Naive thymus-derived CD8-positive, alpha-beta T cell (primary cell): ENCODE results near the gene CHRNB2. TPM values are rescaled to one million over a fixed set of nuclear protein-coding genes. Genes with fewer than 3 reads are reported as not detected.

Experiments
- ATAC-seq, 2 donors: fragments of 150-1000 bp; cut with Tn5 transposase in 1 of 2; sonication (Bioruptor Pico), chemical (Tn5 transposase) in 1 of 2; 1 replicate in 1 of 2; 2 replicates in 1 of 2; pipeline ENCODE4 v1.10.0; 2021; ENCODE audit warnings: mild to moderate bottlenecking in 2 of 2, moderate library complexity in 2 of 2
- POLR2A ChIA-PET: fragments of 350-600 bp; sonication (Branson Sonifier 250); formaldehyde crosslinking; loops from one replicate; lab custom pipeline; 2021; ENCODE audit warnings: antibody characterized with exemption; lab: Charles Lee
- DNase-seq, 10 donors: peaks; one replicate each; pipeline versions ENCODE4 v3.0.0 to v3.0.0-alpha.2; 2020 to 2022
- H3K27ac Mint-ChIP-seq, 10 donors: one replicate each; pipeline ENCODE4 v1.8.0; 2020 to 2022; ENCODE audit warnings: mild to moderate bottlenecking in 10 of 10, mixed read lengths in 10 of 10, moderate library complexity in 4 of 10, inconsistent platforms in 1 of 10
- H3K27me3 Mint-ChIP-seq, 5 donors: one replicate each; pipeline ENCODE4 v1.8.0; 2021 to 2022; ENCODE audit warnings: mixed read lengths in 5 of 5
- H3K36me3 Mint-ChIP-seq, 3 donors: one replicate each; pipeline ENCODE4 v1.8.0; 2020 to 2022; ENCODE audit warnings: mixed read lengths in 3 of 3, mild to moderate bottlenecking in 2 of 3, inconsistent platforms in 1 of 3
- H3K4me1 Mint-ChIP-seq, 4 donors: one replicate each; pipeline ENCODE4 v1.8.0; 2021 to 2022; ENCODE audit warnings: mixed read lengths in 4 of 4
- H3K4me3 Mint-ChIP-seq, 10 donors: one replicate each; pipeline ENCODE4 v1.8.0; 2020 to 2022; ENCODE audit warnings: mild to moderate bottlenecking in 10 of 10, mixed read lengths in 10 of 10, moderate library complexity in 6 of 10, inconsistent platforms in 1 of 10
- H3K9me3 Mint-ChIP-seq, 9 donors: one replicate each; pipeline ENCODE4 v1.8.0; 2020 to 2022; ENCODE audit warnings: mixed read lengths in 9 of 9, mild to moderate bottlenecking in 3 of 9, inconsistent platforms in 1 of 9, moderate library complexity in 1 of 9
- polyA plus RNA-seq, 3 donors: library from polyadenylated mRNA; unstranded; fragments of 300-500 nt; fragmentation: Illumina TruSeq; gene quantifications; one replicate each; pipeline ENCODE4 v1.2.3, GENCODE V29; 2021
- total RNA-seq, 8 experiments: library from RNA in 2 of 8; stranded (reverse) in 2 of 8; gene quantifications; one replicate each; pipeline ENCODE4 v1.2.3 and lab custom pipeline; 2021 to 2026

The CHRNB2 gene
- total and polyA plus RNA-seq, 5 experiments from 2014 or later: 0.03 TPM; not detected in 4

DNA sequence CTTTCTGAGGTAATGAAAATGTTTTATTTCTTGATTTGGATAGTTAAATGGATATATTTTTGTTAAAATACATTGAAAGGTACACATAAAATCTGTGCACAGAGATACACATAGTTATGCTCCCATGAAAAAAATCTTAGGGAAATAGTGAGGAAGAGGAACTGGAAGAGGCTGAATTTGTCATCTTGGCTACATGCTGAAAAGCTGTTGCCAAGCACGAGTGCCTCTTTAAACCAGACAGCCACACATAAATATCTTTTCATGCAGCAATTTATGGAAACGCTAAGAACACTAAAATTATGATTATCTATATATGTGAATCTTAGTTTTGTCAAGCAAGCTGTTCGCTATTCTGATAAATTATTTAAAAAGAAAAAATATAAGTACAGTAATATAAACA, 53.2 kb downstream of the CHRNB2 start:
- no peak for DNase-seq
- no peak for ATAC-seq
- Mint-ChIP-seq H3K27ac (peak overlapping the region in 2 of 10 donors; percentile 31 to 53), H3K4me3 (peak overlapping the region in 1 of 10 donors; percentile 11), H3K27me3 (no peaks in the 10 kb centered on the region), H3K36me3 (peaks cover 0 to 49% (median 0%) of the 10 kb centered on the region in 3 donors), H3K4me1 (peaks cover 18 to 71% (median 65%) of the 10 kb centered on the region in 4 donors), H3K9me3 (no peaks in the 10 kb centered on the region)
- POLR2A ChIA-PET: interaction anchor here (0.5 to 1.0 kb wide), 2 partner anchors 12 to 1739 kb away, joined by 3 read pairs; no protein-coding TSS in a partner anchor

DNA sequence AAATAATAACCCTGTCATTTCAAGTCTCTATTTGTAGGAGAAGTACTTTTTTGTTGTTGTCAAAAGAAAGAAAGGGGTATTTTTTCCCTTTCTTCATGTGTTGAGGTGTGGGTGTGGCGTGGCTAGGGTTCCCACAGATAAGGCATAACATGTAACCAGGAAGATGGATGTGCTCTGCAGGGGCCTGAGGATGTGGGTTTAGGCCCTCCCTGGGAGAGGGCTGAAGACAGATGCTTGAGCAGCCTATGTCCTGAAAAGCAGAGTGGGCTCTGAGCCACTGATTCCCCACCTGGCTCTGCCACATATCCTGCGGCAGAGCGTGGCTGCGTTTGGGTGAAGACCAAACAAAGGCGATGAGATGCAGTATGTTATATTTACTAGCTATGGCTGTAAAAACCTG, 54.3 kb downstream of the CHRNB2 start:
- POLR2A ChIA-PET: no interaction called here
- no peaks in the 10 kb centered on the region for H3K9me3 Mint-ChIP-seq

DNA sequence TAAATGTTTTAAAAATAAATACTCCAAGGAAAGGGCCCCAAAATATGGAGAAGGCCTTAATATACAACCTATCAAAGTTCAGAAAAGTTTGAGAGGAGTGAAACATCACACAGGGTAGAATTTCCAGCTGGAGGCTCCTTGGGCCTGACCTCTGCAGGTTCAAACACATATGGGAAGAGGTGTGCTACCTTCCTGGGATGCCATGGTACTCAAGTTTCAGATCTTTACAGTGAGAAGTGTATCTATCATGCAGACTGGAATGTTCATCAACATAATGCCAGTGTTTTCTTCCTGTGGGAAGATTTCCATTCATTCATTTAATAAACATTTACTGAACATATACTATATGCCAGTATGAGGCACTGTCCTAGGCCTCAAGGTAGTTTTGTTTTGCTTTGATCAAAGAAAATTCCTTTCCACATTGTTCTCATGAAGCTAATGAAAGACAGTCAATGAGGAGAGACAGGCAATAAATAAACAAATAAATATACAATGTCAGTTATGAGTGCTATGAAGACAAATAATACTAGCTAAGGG, 55.0 kb downstream of the CHRNB2 start:
- no peak for DNase-seq

More for the DNA sequence above, 54.3 kb downstream of the CHRNB2 start:
- H3K27me3 Mint-ChIP-seq: no peaks in the 10 kb centered on the region
- no peak for DNase-seq
- peak; percentile 32 to 44 for ATAC-seq
- H3K4me1 Mint-ChIP-seq: peaks cover 18 to 71% (median 64%) of the 10 kb centered on the region in 4 donors
- H3K27ac Mint-ChIP-seq: peak overlapping the region; percentile 56 to 87 (median 78)
- H3K4me3 Mint-ChIP-seq: peak overlapping the region in 4 of 10 donors; percentile 3 to 45 (median 29)
- peaks cover 0 to 43% (median 0%) of the 10 kb centered on the region in 3 donors for H3K36me3 Mint-ChIP-seq

DNA sequence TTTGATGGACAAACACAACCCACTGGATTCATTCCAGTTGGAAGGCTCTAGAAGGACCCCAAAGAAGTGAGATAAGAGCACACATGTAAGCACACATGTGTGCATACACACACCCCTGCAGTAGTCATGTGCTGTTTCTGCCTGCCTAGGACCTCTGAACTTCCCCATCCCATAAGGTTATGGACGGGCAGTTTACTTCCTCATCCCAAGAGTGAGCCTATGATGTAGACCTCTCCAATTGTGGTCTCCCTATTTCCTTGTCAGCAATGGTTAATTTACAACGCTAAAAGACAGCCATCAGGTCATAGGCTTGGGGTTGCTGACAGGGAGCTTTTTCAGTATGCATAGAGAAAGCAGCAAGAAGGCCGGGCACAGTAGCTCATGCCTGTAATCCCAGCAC, 55.8 kb downstream of the CHRNB2 start:
- H3K4me3 Mint-ChIP-seq: peak overlapping the region in 2 of 10 donors; percentile 5 to 8
- POLR2A ChIA-PET: interaction anchor here (0.7 kb wide), 1 partner anchor 15 kb away, joined by 9 read pairs; the partner anchor contains the start of gene ADAR
- H3K9me3 Mint-ChIP-seq: no peaks in the 10 kb centered on the region
- no peaks in the 10 kb centered on the region for H3K27me3 Mint-ChIP-seq
- ATAC-seq (no peak), DNase-seq (no peak)
- H3K36me3 Mint-ChIP-seq: peaks cover 0 to 42% (median 0%) of the 10 kb centered on the region in 3 donors
- peaks cover 21 to 71% (median 68%) of the 10 kb centered on the region in 4 donors for H3K4me1 Mint-ChIP-seq
- peak overlapping the region in 4 of 10 donors; percentile 25 to 55 (median 28) for H3K27ac Mint-ChIP-seq

More for the DNA sequence above, 55.0 kb downstream of the CHRNB2 start:
- Mint-ChIP-seq H3K27me3 (no peaks in the 10 kb centered on the region), H3K36me3 (peaks cover 0 to 43% (median 0%) of the 10 kb centered on the region in 3 donors), H3K4me3 (no peak overlapping the region), H3K27ac (peak overlapping the region in 8 of 10 donors; percentile 17 to 84 (median 66)), H3K9me3 (no peaks in the 10 kb centered on the region), H3K4me1 (peaks cover 20 to 69% (median 67%) of the 10 kb centered on the region in 4 donors)
- POLR2A ChIA-PET: interaction anchor here (0.7 kb wide), 1 partner anchor 14 kb away, joined by 9 read pairs; the partner anchor contains the start of gene ADAR
- ATAC-seq: no peak

DNA sequence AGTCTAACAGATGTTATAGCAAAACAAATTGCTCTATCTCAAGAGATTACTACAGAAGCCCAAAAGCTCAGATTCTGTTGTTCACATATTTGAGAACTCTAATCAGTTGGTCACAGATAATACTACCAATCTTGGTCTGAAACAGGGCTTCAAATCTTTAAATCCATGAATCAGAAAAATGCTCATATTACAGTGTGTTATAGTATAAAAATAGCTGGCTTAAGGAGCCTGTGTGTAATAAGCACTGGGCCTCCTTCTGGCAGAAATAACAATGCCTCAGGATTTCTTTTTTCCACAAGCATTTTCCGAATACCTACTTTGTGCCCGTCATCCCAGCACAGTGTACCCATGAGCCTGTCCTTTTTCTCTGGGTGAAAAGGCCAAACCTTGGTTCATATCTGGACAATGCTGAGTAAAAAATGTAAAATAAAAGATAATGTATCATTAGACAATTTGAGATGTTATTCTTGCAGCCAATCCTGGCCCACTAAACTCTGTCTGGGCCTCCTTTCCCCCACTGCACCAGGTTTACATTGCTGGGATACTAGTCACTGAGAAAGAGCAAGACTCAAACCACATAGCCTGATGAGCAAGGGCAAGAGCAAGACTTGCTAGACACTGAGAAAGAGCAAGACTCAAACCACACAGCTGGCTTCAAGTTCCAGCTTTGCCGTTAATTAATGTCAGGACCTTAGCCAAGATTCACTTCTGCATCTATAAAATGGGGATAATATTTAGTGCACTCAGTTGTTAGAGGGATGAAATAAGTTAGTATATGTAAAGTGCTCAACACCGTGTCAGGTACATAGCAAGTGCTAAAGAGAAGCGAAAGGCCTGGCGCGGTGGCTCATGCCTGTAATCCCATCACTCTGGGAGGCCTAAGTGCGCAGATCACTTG, 57.4 kb downstream of the CHRNB2 start:
- no peak for ATAC-seq
- Mint-ChIP-seq H3K9me3 (peaks cover 0 to 12% (median 6%) of the 10 kb centered on the region in 9 donors), H3K4me3 (peak overlapping the region in 6 of 10 donors; percentile 5 to 55 (median 39)), H3K27me3 (no peaks in the 10 kb centered on the region), H3K36me3 (peaks cover 10 to 31% (median 13%) of the 10 kb centered on the region in 3 donors), H3K27ac (peak overlapping the region in 8 of 10 donors; percentile 19 to 86 (median 44)), H3K4me1 (peaks cover 23 to 66% (median 62%) of the 10 kb centered on the region in 4 donors)
- POLR2A ChIA-PET: interaction anchor here (5.5 kb wide), 1 partner anchor 17 kb away, joined by 63 read pairs; the partner anchor contains the start of gene ADAR
- DNase-seq: no peak

DNA sequence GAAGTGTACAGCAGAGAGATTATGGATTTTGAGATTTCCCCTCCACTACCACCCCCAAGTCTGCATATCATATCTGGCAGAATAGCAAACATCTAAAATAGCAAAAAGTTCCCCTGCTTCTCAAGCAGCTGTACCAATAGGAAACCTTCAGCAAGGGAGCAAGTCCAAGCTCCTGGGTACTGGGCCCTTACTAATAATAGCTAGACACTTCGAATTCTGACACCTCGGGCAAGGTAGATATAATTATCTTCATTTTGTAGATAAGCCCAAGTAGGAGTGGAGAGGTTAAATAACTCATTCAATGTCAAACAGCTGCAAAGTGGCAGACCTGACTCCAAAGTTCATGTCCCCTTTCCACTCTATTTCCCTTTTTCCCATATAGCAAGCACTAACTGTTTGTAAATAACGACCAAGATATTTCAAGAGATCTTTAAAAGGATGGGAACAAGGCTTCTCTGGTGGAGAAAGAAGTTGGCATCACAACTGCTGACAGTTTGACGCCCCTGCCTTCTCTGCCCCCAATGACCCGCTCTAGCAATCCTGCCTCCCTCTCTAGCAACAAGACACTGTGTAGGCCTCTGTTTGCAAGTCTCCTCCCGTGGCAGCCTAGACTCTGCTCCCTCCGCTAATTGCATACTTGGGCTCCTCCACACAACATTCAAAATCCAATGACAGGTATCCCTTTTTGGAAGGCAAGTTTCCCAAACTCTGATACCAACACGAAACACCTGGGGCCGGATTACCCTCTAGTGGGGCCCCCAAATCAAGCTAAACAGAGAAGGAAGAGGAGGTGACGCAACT, 59.1 kb downstream of the CHRNB2 start:
- H3K4me3 Mint-ChIP-seq: peak overlapping the region; percentile 84 to 100 (median 98)
- peak overlapping the region; percentile 92 to 100 (median 100) for H3K27ac Mint-ChIP-seq
- DNase-seq: peak in 3 of 10 donors; percentile 34 to 67 (median 50)
- peaks cover 11 to 27% (median 19%) of the 10 kb centered on the region in 3 donors for H3K36me3 Mint-ChIP-seq
- peak; percentile 25 to 39 for ATAC-seq
- peaks cover 0 to 17% (median 9%) of the 10 kb centered on the region in 9 donors for H3K9me3 Mint-ChIP-seq
- peaks cover 0 to 4% (median 1%) of the 10 kb centered on the region in 5 donors for H3K27me3 Mint-ChIP-seq
- POLR2A ChIA-PET: interaction anchor here (0.6 to 5.5 kb wide), 7 partner anchors 11 to 993 kb away, joined by 3 to 63 read pairs (median 3); partner anchors contain the start of genes ADAR and CHTOP
- peaks cover 22 to 57% (median 55%) of the 10 kb centered on the region in 4 donors for H3K4me1 Mint-ChIP-seq

DNA sequence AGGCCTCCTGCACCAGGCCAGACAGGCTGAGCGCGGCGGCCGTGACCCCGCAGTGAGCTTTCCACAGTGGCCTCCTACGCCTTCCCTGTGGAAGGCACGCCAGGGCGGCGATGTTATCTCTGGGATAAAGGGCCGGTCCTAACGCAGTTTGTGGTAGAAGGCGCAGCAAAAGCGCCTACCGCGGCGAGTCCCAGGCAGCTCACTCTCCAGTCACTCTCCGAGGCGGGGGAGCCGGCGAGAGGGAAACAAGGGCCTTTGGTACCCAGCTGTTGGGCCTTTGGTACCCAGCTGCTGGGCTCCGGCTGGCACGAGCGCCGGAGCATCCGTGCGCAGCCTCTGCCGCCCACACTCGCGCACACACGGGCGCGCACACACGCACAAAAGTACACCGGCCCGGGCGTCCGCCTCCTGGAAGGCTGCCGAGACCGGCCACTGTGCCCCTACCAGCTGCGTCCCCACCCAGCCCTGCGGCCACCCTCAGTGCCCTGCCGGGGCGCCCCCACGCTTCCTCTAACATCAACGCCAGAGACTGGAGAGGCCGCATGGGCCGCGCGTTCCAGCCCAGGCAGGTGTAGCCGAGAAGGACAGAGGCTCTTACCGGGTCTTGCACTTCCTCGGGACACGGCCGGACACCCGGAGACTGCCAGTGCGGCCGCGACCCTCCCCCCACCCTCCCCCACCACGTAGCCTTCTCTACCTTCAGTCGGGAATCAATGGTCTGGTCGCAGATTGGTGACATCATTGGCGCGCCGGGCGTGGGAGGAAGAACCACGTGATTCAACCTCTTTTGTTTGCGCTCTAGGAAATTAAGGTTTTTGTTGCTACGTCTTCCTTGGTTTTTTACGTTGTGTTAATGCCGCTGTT, 59.9 kb downstream of the CHRNB2 start:
- peaks cover 0 to 17% (median 9%) of the 10 kb centered on the region in 9 donors for H3K9me3 Mint-ChIP-seq

DNA sequence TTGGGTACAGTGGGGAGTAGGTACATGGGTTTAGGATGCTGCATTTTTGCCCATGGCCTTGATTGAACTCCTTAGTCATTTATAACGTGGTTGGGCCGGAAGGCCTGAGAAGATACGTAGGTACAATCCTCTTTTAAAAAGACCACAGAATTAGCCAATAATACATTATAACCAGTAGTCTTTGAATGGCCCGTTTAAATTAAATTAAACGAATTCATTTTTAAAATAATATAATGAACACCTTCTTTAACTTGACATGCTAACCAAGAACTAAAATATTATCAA, 60.5 kb downstream of the CHRNB2 start:
- peaks cover 11 to 20% (median 19%) of the 10 kb centered on the region in 3 donors for H3K36me3 Mint-ChIP-seq
- peak overlapping the region; percentile 92 to 100 (median 100) for H3K27ac Mint-ChIP-seq
- DNase-seq (no peak), ATAC-seq (no peak)
- H3K9me3 Mint-ChIP-seq: peaks cover 0 to 17% (median 9%) of the 10 kb centered on the region in 9 donors
- H3K27me3 Mint-ChIP-seq: peaks cover 0 to 9% (median 3%) of the 10 kb centered on the region in 5 donors
- H3K4me1 Mint-ChIP-seq: peaks cover 14 to 43% (median 41%) of the 10 kb centered on the region in 4 donors
- POLR2A ChIA-PET: interaction anchor here (0.6 to 5.5 kb wide), 7 partner anchors 9 to 661 kb away, joined by 3 to 63 read pairs (median 3); partner anchors contain the start of gene ADAR
- H3K4me3 Mint-ChIP-seq: peak overlapping the region; percentile 84 to 100 (median 98)

More for the DNA sequence above, 59.9 kb downstream of the CHRNB2 start:
- H3K27ac Mint-ChIP-seq: peak overlapping the region; percentile 92 to 100 (median 100)
- ATAC-seq (peak; percentile 76), DNase-seq (peak; percentile 74 to 96 (median 92))
- peak overlapping the region; percentile 84 to 100 (median 98) for H3K4me3 Mint-ChIP-seq
- POLR2A ChIA-PET: interaction anchor here (0.6 to 5.5 kb wide), 8 partner anchors 10 to 994 kb away, joined by 3 to 63 read pairs (median 3); partner anchors contain the start of genes ADAR and CHTOP
- H3K36me3 Mint-ChIP-seq: peaks cover 11 to 23% (median 19%) of the 10 kb centered on the region in 3 donors
- peaks cover 18 to 49% (median 47%) of the 10 kb centered on the region in 4 donors for H3K4me1 Mint-ChIP-seq
- peaks cover 0 to 9% (median 3%) of the 10 kb centered on the region in 5 donors for H3K27me3 Mint-ChIP-seq

DNA sequence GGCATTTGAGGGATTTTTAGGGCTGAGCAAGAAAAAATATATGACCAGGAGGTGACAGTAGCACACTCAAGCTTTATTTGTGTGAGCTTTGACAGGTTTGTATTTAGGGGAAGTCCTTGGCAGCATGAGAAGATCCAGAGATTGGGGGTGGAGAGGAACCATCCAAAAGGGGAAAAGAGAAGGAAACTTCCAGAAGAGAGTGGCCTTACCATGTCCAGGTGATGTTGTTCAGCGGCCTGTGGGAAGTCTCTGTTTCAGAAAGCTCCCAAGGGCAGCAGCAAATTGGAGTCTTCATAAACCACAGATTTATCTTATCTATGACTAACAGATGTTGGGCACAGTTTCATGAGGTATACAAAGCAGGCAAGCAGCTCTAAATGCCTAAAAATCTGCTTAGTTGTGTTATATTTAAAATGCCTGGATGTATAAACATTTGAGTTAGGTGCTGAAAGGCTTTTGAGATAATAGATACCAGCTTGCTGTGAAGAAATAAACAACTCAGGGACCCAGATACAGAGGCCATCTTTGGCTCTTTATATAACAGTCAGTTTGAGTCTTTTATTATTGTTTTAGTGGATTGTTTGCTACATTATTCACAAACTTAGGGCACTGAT, 61.6 kb downstream of the CHRNB2 start:
- H3K4me3 Mint-ChIP-seq: peak overlapping the region; percentile 16 to 100 (median 90)
- peaks cover 0 to 17% (median 9%) of the 10 kb centered on the region in 9 donors for H3K9me3 Mint-ChIP-seq
- H3K4me1 Mint-ChIP-seq: peaks cover 13 to 34% (median 31%) of the 10 kb centered on the region in 4 donors
- peaks cover 0 to 13% (median 4%) of the 10 kb centered on the region in 5 donors for H3K27me3 Mint-ChIP-seq
- H3K27ac Mint-ChIP-seq: peak overlapping the region; percentile 11 to 100 (median 100)
- POLR2A ChIA-PET: interaction anchor here (1.5 to 5.5 kb wide), 2 partner anchors 10 to 21 kb away, joined by 3 to 63 read pairs; partner anchors contain the start of gene ADAR
- H3K36me3 Mint-ChIP-seq: peaks cover 10 to 19% (median 11%) of the 10 kb centered on the region in 3 donors
- ATAC-seq (no peak), DNase-seq (no peak)
